B cell (primary cell): ENCODE measurements around the gene HOXB3.

Experiments
- CTCF ChIP-seq: fragments of 200-600 bp; IDR thresholded peaks from one replicate; pipeline ENCODE4 v1.8.0; 2022; ENCODE audit warnings: antibody characterized with exemption, mild to moderate bottlenecking
- EZH2 ChIP-seq: IDR thresholded peaks from 2 replicates; pipeline ENCODE4 v1.6.1; 2012; ENCODE audit warnings: borderline replicate concordance, low read depth, mild to moderate bottlenecking, moderate library complexity, low read length; ENCODE audit not compliant: insufficient read depth, poor library complexity, severe bottlenecking

GRCh38 chr17:48611213-48611612, 21.2 kb upstream of the HOXB3 start:
- TF ChIP-seq CTCF, result no peak
- no peak for TF ChIP-seq EZH2
